Measurements from ENCODE around the gene THOC7.

DNA sequence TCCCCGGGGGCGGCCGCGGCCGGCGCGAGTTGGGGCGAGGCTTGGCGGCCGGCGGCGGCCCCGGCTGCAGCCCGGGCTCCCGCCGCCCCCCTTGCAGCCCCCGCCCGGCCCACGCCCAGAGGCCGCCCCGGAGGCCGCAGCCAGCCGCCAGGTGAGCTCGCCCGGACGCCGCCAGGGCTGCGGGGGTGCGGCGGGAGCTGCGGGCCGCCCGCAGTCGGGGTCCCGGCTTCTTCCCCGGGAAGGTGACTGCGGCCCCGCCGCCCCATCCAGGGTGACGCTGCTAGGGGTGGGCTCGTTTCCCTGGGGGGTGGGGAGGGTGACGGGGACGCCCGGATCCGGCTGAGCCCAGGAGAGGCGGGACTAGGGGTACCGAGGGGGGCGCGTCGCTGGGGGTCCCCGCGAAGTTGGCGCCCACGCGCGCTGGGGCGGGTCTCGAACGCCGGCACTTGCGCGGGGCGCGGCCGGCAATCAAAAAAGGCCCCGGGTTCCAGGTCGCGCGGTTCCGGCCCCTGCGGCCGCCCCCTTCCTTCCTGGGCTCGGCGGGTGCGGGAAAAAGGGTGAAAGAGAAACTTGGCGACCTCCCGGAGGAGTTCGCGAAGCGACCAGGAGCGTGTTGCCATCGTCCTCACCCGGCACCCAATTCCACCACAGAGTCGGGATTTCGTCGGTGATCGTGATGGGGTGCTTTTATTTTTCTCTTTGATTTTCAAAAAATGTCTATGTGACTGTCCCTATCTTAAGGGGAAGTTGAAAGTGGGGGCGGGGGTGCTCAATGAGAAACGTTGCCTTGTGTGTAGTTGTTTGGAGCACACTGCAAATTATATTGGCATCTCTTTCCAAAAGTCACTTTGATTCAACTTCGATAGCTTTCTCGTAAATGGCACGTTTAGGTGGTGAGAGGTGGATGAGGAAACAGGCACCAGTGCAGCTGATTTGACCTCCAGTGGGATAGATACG is 681 bp upstream of the THOC7 start:
- TF ChIP-seq CTCF (IDR thresholded peaks at IDR 0.05) (no peak), POLR2AphosphoS5 (IDR thresholded peaks at IDR 0.05) (no peak), POLR2A (IDR thresholded peaks at IDR 0.05) (no peak)

Data from suprapubic skin (tissue), 4 donors.